K562 (cell line): Measurements from ENCODE around the gene B4GALNT4. TPM values are rescaled to one million over a fixed set of nuclear protein-coding genes. Genes with fewer than 3 reads are reported as not detected.
A peak's percentile ranks its signal among the peaks of the same experiment; 100 is the strongest.

Experiments used
- ATAC-seq: fragments of 200-7000 bp; cut with Tn5 transposase; 3 replicates; pipeline ENCODE4 v1.9.1; 2020; ENCODE audit warnings: moderate library complexity
- BruUV-seq: library from RNA; stranded (reverse); fragments of 400-500 nt; replicated peaks from 2 replicates; lab custom pipeline; 2021; lab: Mats Ljungman, UMichigan
- CTCF ChIA-PET: fragments of 300-600 bp; formaldehyde crosslinking; extraction: SDS; loops from one replicate; lab custom pipeline; 2021; ENCODE audit warnings: low intra/inter-chr PET ratio; lab: Yijun Ruan, JAX
- POLR2A ChIA-PET: fragments of 300-600, 350-650 bp; sonication (Branson Sonifier 250); formaldehyde crosslinking; extraction: SDS; loops from one replicate; lab custom pipeline; 2021; ENCODE audit warnings: antibody characterized with exemption, inconsistent platforms; lab: Yijun Ruan, JAX
- DNase-seq, 4 experiments: peaks; one replicate each; pipeline versions ENCODE4 v3.0.0 to v3.0.0-alpha.2; 2011 to 2018; ENCODE audit warnings: low spot score in 3 of 4, mixed read lengths in 3 of 4; ENCODE audit errors: extremely low read depth in 1 of 4
- FAIRE-seq: peaks from 2 replicates; lab custom pipeline; 2011; peaks lifted over from hg19 to GRCh38; lab: Jason Lieb, UNC
- H2AFZ ChIP-seq: 2 replicates; pipeline ENCODE4 v1.6.0; 2011; ENCODE audit warnings: low read depth, low read length, control low read depth, inconsistent platforms
- H3K27ac ChIP-seq: fragments of 200-600 bp; 3 replicates; pipeline ENCODE4 v1.8.0; 2011; ENCODE audit warnings: low read depth, mild to moderate bottlenecking, control low read depth, inconsistent platforms, low read length, moderate library complexity, mixed read lengths; ENCODE audit errors: extremely low read depth
- H3K27me3 ChIP-seq, 2 experiments: fragments of 300-600 bp in 1 of 2; 2 replicates in 1 of 2; 3 replicates in 1 of 2; pipeline versions ENCODE4 v1.6.0 to v1.8.0; 2011; ENCODE audit warnings: inconsistent platforms in 2 of 2, low read length in 2 of 2, mild to moderate bottlenecking in 1 of 2, mixed read lengths in 1 of 2, moderate library complexity in 1 of 2; ENCODE audit not compliant: control insufficient read depth in 2 of 2, insufficient read depth in 2 of 2
- H3K36me3 ChIP-seq: fragments of 300-600 bp; 3 replicates; pipeline ENCODE4 v1.8.0; 2011; ENCODE audit warnings: mild to moderate bottlenecking, low read length, inconsistent platforms; ENCODE audit not compliant: control insufficient read depth, insufficient read depth
- H3K4me1 ChIP-seq, 2 experiments: fragments of 200-600 bp in 1 of 2; replicated peaks in 1 of 2; 2 replicates in 1 of 2; 3 replicates in 1 of 2; pipeline versions ENCODE4 v1.5.1 to v1.8.0; 2011; ENCODE audit warnings: inconsistent platforms in 2 of 2, low read length in 2 of 2, mild to moderate bottlenecking in 1 of 2, mixed read lengths in 1 of 2, moderate library complexity in 1 of 2; ENCODE audit not compliant: control insufficient read depth in 2 of 2, insufficient read depth in 2 of 2
- H3K4me2 ChIP-seq: 2 replicates; pipeline ENCODE4 v1.6.1; 2011; ENCODE audit warnings: low read length, control low read depth, inconsistent platforms, mixed read lengths; ENCODE audit not compliant: insufficient read depth
- H3K4me3 ChIP-seq: fragments of 200-600 bp; sonication (generic), shearing (Covaris generic); 2 replicates; pipeline ENCODE4 v1.5.1; 2016; ENCODE audit warnings: control low read depth, inconsistent platforms
- H3K79me2 ChIP-seq: fragments of 200-600 bp; 3 replicates; pipeline ENCODE4 v1.8.0; 2011; ENCODE audit warnings: low read length, inconsistent platforms; ENCODE audit not compliant: control insufficient read depth, insufficient read depth
- H3K9ac ChIP-seq, 2 experiments: 2 replicates each; pipeline versions ENCODE4 v1.6.0 to v1.6.1; 2011; ENCODE audit warnings: low read depth in 2 of 2, low read length in 2 of 2, control low read depth in 1 of 2, inconsistent platforms in 1 of 2, mild to moderate bottlenecking in 1 of 2, mixed read lengths in 1 of 2; ENCODE audit not compliant: insufficient read depth in 1 of 2
- H3K9me1 ChIP-seq: one replicate; pipeline ENCODE4 v1.6.0; 2011; ENCODE audit warnings: inconsistent platforms, mild to moderate bottlenecking, low read length, moderate library complexity; ENCODE audit not compliant: control insufficient read depth, insufficient read depth
- H3K9me3 ChIP-seq: replicated peaks from 2 replicates; pipeline ENCODE4 v1.5.1; 2011; ENCODE audit warnings: low read depth, low read length, inconsistent platforms; ENCODE audit not compliant: control insufficient read depth, insufficient read depth
- H4K20me1 ChIP-seq: replicated peaks from 2 replicates; pipeline ENCODE4 v1.6.1; 2011; ENCODE audit warnings: low read length, inconsistent platforms, mixed read lengths; ENCODE audit not compliant: control insufficient read depth, insufficient read depth
- WGBS: fragments of 100-300 bp; shearing (Covaris generic); methylation state at CpG from one replicate; pipeline ENCODE4 v1.1.6; 2016; ENCODE audit warnings: low coverage, mixed read lengths; ENCODE audit not compliant: insufficient coverage; ENCODE audit errors: missing lambda C conversion rate; 5-methylcytosine and 5-hydroxymethylcytosine counted together
- in situ Hi-C: fragments of 300-500 bp; cut with MboI; formaldehyde crosslinking; loops from 4 replicates; pipeline ENCODE4 v1.15.0; 2018; ENCODE audit warnings: inconsistent platforms, mixed read lengths
- intact Hi-C: fragments of 100-400 bp; cut with micrococcal nuclease; formaldehyde crosslinking; loops from 2 replicates; pipeline ENCODE4 v1.14.2; 2022
- polyA plus RNA-seq, 8 experiments: library from polyadenylated mRNA; depleted of rRNA in 4 of 8; stranded (reverse) in 5 of 8; unstranded in 3 of 8; fragments of >200 nt; fragmentation: Nextera tagmentation in 2 of 8; fragmentation: Illumina TruSeq in 1 of 8; extraction: Ambion mirVana in 2 of 8; extraction: Trizol in 1 of 8; gene quantifications; 2 replicates each; pipeline versions ENCODE4 v1.2.1 to v1.2.3, GENCODE V29; 2011 to 2014; ENCODE audit warnings: inconsistent platforms in 1 of 8, missing spikeins in 1 of 8
- total RNA-seq, 7 experiments: library from RNA; depleted of rRNA in 6 of 7; stranded (reverse); fragments of >200 nt in 6 of 7; fragmentation: Illumina TruSeq in 2 of 7; extraction: Trizol in 2 of 7; gene quantifications; 2 replicates each; pipeline versions ENCODE4 v1.2.1 to v1.2.3, GENCODE V29; 2011 to 2021; ENCODE audit warnings: low replicate concordance in 1 of 7
- TF ChIP-seq, protein P1 (sequence below), 2 experiments: IDR thresholded peaks in 1 of 2; conservative IDR thresholded peaks in 1 of 2; 2 replicates each; pipeline ENCODE4 v1.6.1; 2016; ENCODE audit warnings: low read depth in 2 of 2, mild to moderate bottlenecking in 1 of 2, missing compliant biosample characterization in 1 of 2, missing genetic modification characterization in 1 of 2, moderate library complexity in 1 of 2
- TF ChIP-seq, protein P2 (sequence below): fragments of 450-650 bp; formaldehyde crosslinking; conservative IDR thresholded peaks from 2 replicates; pipeline ENCODE4 v1.4.0; 2022; ENCODE audit warnings: mild to moderate bottlenecking, missing genetic modification characterization

B4GALNT4 gene
- total and polyA plus RNA-seq, 9 of the 15 experiments (the other 6 are each of a cell fraction or from before 2014, with no cell fraction given), result 0.20 to 37.1 (median 10.8) TPM; not detected in 1

DNA sequence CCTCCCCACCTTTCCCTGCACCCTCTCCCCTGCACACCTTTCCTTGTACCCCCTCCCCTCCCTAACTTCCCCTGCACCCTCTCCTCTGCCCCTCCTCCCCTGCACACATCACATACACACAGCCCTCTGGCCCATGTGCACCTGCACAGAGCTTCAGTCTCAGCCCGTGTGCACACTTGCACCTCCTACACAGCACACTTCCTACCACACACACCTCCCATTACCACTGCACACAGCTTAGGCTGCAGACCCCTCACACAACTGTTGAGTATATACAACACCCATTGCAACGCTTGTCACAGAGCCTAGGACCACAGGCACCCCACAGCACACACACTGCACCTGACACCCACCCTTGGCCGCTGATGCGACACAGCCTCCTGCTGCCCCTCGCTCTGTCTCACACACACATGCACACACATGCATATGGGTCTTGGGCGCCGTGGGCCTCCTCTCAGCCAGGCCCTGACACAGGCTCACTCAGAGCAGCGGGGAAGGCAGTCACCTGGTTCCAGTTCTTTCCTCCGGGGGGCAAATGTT lies 45.1 kb downstream of the B4GALNT4 start:
- no peak overlapping the region for H2AFZ ChIP-seq
- no TSS peak for BruUV-seq
- FAIRE-seq (no peak), DNase-seq (no peak), ATAC-seq (no peak; the same call in 2 of the 3 replicates)
- CTCF ChIA-PET, result no interaction called here
- H3K9me3 ChIP-seq, result no peaks in the 10 kb centered on the region
- H3K4me3 ChIP-seq, result no peak overlapping the region
- no peak overlapping the region for H3K4me2 ChIP-seq
- POLR2A ChIA-PET, result interaction anchor here (0.9 kb wide), 1 partner anchor 10 kb away, joined by 4 read pairs; no protein-coding TSS in a partner anchor
- H3K27ac ChIP-seq, result no peak overlapping the region
- H3K27me3 ChIP-seq, result no peaks in the 10 kb centered on the region
- no peaks in the 10 kb centered on the region for H3K9me1 ChIP-seq
- no peaks in the 10 kb centered on the region for H4K20me1 ChIP-seq
- peaks cover 5 to 61% of the 10 kb centered on the region in 2 experiments for H3K4me1 ChIP-seq
- no peaks in the 10 kb centered on the region for H3K79me2 ChIP-seq
- intact Hi-C loops (no loop called here), in situ Hi-C loops (no loop called here)
- no peaks in the 10 kb centered on the region for H3K36me3 ChIP-seq
- WGBS, result 42% methylated on average over 9 of the region's 9 CpGs
- peak overlapping the region in 1 of 2 experiments; percentile 53; a peak in 2 of 4 replicates for H3K9ac ChIP-seq
- TF ChIP-seq, protein P1, sequence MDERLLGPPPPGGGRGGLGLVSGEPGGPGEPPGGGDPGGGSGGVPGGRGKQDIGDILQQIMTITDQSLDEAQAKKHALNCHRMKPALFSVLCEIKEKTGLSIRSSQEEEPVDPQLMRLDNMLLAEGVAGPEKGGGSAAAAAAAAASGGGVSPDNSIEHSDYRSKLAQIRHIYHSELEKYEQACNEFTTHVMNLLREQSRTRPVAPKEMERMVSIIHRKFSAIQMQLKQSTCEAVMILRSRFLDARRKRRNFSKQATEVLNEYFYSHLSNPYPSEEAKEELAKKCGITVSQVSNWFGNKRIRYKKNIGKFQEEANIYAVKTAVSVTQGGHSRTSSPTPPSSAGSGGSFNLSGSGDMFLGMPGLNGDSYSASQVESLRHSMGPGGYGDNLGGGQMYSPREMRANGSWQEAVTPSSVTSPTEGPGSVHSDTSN (CRISPR knock-in tag; IDR thresholded peaks at IDR 0.05; ENCODE audit: low read depth), result no peak
- TF ChIP-seq, protein P1 (tag; conservative IDR thresholded peaks at IDR 0.05; ENCODE audit: low read depth), result no peak
- TF ChIP-seq, protein P2, sequence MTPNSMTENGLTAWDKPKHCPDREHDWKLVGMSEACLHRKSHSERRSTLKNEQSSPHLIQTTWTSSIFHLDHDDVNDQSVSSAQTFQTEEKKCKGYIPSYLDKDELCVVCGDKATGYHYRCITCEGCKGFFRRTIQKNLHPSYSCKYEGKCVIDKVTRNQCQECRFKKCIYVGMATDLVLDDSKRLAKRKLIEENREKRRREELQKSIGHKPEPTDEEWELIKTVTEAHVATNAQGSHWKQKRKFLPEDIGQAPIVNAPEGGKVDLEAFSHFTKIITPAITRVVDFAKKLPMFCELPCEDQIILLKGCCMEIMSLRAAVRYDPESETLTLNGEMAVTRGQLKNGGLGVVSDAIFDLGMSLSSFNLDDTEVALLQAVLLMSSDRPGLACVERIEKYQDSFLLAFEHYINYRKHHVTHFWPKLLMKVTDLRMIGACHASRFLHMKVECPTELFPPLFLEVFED (CRISPR knock-in tag), result 0 out of 2 replicates have a peak, but pooled peaks have one; percentile 13
- TF ChIP-seq, all 486 proteins: peak for 1
